Measurements from ENCODE around the gene HNRNPL.
"Not testable (repeated sequence)": the region's sequence is repeated elsewhere in the genome, so short reads cannot be mapped to it uniquely, and the experiment has no call there.

Gene HNRNPL

DNA sequence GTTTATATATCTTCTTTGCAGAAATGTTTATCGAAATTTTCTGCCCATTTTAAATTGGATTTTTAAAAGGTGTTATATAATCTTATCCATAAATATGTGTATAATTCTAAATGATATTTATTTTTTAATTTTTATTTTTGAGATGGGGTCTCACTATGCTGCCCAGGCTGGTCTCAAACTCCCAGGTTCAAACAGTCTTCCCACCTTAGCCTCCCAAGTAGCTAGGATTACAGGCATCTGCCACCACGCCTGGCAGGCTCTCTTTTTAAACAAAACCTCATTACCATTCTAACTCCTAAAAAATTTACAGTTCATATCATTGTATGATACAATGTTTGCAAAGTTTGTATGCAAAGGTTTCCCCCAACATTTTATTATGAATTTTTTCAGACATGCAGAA, 53.6 kb downstream of the HNRNPL start:
- DNase-seq, result no peak

DNA sequence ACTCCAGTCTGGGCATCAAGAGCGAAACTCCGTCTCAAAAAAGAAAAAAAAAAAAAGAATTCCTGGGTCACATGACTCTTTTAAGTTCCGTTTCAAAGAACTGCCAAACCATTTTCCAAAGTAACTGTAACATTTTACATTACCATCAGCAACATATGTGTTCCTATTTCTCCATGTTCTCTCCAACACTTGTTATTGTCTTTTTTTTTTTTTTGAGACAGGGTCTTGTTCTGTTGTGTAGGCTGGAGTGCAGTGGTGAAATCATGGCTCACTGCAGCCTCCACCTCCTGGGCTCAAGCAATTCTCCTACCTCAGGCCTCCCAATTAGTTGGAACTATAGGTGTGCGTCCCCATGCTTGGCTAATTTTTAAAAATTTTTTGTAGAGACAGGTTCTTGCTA, 54.2 kb downstream of the HNRNPL start:
- DNase-seq, result no peak

DNA sequence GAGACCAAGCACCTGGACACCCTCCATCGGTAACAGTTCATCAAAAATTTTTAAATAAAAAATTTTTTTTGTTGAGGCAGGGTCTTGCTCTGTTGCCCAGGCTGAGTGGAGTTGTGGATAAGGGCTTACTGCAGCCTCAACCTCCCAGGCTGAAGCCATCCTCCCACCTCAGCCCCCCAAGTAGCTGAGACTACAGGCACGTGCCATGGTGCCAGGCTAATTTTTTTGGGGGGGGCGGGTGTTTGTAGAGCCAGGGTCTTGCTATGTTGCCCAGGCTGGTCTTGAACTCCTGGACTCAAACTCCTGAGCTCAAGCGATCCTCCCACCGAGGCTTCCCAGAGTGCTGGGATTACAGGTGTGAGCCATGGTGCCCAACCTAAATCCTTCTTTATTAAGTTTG, 56.1 kb downstream of the HNRNPL start:
- DNase-seq, result no peak

DNA sequence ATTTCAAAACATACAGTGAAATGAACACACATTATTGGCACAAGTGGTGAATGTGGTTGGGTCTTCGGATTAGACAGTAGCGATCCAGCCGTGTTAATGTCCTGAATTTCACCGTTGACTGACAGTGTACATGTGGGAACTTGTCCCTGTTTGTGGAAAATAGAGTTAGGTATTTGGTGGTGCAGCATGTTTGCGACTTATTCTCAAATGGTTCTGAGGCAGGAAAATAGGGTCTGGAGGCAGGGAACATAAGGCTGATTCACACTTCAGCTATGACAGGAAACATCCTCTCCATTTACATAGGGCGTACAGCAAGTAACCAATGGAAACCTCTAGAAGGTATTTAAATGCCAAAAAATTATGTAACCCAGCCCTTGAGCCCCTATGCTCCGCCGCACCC, 56.6 kb downstream of the HNRNPL start:
- DNase-seq, result no peak

DNA sequence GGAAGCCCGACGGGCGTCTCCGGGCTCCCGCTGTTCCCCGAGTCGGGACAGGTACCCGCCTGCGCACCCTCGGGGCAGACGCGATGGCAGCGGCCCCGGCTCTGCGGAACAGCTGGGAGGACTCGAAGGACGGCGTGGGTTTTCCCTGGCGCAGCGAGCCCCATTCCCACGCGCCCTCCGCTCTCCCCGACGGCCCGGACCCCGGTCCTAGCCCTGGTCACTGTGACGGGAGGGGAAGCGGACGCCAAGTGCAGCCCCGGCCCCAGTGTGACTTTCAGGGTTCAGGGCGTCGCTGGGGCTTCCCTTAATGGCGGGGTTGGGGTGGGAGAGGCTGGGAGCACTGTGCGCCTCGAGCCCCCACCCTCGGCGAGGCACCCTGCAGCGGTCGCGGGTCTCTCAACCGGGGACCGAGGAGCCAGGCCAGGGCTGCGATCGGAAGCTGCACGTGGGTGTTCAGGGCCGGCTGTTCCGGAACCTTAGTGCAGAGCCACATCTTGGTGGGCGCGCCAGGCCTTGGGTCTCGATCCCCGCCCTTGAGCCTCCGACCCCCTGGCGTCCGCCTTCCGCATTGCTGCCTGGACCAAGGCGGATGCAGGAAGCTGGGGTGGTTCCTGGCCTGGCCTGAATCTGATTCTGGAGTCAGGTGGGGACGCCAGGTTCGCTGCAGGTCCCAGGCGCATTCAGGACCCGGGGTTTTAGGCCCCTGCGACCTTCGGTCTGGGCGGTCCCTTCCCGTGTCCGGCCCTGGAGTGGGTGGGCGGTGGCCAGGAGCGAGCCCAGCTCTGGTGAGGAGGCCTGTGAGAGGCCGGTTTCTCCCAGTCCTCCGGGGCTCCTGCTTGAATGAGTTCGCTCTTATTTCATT, 57.3 kb downstream of the HNRNPL start:
- DNase-seq, result peak; percentile 35

DNA sequence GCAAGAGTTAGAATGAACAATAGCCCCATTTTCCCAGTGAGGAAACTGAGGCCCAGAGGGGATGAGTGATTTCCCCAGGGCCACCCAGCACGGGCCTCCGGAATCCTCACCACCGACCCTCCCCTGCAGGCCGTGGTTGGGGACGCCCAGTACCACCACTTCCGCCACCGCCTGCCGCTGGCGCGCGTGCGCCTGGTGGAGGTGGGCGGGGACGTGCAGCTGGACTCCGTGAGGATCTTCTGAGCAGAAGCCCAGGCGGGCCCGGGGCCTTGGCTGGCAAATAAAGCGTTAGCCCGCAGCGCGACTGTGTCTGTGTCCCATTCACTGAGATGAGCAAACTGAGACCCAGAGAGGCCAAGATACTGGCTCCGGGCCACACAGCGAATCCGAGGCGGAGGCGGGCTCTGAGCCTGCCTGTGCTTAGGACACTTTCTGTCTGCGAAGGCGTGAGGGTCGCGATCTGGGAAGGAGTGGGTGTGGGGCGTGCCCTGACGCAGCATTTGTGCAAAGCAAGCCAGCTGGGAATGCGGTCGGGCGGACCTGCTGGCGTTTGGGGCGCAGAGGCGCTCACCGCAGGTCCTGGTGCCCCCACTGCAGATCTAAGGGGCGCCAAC, 58.2 kb downstream of the HNRNPL start:
- not testable (repeated sequence) for DNase-seq

DNA sequence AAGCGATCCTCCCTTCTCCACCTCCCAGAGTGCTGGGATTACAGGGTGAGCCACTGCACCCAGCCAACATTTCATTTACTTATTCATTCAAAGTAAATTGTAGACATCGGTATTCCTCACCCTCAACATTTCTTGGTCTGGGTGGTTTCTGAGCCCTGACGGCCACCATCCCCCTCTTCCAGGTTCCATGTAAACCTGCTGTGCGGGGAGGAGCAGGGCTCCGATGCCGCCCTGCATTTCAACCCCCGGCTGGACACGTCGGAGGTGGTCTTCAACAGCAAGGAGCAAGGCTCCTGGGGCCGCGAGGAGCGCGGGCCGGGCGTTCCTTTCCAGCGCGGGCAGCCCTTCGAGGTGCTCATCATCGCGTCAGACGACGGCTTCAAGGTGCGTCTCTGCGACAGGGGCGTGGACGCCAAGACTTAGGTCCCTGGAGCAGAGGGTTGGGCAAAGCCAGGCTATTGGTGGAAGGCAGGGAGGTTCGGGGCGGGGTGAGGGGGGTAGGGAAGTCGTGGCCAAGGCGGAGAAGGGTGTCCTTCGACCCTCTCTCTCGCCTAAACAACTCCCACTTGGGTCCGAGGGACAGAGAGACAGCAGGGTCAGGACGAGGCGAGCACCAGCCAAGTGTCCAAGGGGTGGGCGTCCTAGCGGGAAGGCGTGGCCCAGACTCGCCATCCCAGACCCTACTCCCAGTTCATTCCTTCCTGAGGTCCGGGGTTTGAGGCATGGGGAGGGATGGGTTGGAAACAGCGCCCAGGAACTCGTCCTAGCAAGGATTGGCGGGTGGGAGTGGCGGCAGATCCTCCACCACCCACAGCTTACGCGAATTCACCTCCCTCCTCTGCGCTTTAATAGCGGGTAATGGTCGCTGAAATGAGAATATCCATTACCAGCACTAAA, 59.0 kb downstream of the HNRNPL start:
- DNase-seq, result not testable (repeated sequence)

DNA sequence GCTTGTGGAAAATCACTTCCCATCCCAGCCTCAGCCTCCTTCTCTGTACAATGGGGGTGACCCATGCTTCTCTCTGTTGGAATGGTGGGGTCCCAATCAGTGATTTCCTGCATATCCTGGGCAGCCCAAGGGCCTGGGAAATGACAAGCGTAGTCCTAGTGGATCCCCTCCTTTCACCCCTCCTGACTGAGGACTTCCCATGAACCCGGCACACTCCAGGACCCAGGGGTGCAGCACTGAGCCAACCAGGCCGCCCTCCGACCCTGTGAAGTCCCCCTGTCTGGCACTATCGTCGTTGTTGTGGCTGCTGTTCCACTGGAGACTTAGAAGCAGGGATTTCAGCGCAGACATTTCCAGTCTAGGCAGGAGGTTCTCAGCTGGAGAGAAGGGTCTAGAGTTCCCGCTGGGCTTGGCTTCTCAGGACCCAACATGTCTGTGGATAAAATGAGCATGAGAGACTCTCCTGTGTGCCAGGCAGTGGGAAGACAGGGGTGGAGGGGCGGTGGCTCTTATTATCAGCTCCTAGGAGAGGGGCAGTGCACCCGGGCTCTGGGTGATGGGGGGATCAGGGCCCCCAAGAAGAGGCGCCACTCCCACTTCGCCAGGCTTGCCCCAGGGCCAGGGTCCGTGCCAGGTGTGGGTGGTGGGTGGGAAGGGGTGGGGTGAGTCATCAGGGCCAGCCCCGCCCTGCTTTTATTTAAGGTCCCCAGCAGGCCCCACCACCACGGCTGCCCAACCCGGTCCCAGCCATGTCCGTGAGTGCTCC, 61.1 kb downstream of the HNRNPL start, which contains the start of gene LGALS7B:
TSS of gene LGALS7B (plus strand) at position 723 of the 766 bp plus-strand sequence. CDS start at position 750, 27 bp downstream.
- no peak for DNase-seq

DNA sequence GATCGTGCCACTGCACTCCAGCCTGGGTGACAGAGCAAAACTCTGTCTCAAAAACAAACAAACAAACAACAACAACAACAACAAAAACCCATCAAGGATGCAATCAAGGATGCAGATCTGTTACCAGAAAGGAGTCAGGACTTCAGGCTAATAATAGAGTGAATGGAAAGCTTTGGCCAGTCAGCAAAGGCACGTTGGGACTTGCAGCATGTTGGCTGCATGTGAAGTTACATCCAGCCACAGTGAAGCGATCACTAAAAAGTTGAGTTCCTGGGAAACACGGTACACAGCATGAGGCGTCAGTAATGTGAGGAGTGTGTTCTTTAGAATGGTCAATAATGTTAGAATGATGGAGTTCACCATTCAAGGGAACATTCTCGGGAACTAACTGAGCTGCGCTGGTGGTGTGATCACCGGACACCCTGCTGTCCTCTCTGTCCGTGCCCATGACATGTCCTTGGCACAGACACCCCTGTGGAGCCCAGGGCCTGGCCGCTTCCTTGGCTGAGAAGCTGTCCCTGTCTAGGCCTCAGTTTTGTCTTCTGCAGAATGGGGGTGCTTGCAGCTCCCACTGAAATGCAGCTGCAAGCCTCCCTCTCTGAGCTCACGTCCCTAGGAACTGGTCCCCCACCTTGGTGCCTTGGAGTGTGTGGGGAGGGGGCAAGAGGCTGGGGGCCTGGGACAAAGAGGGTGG, 63.1 kb downstream of the HNRNPL start:
- DNase-seq, result no peak

Data from CD4-positive, alpha-beta T cell treated with Interleukin-17A for 1 hour (primary cell).